ENCODE data around the gene MC5R.
A peak's percentile ranks its signal among the peaks of the same experiment; 100 is the strongest.
"Not testable (repeated sequence)": the region's sequence is repeated elsewhere in the genome, so short reads cannot be mapped to it uniquely, and the experiment has no call there.

The MC5R gene

DNA sequence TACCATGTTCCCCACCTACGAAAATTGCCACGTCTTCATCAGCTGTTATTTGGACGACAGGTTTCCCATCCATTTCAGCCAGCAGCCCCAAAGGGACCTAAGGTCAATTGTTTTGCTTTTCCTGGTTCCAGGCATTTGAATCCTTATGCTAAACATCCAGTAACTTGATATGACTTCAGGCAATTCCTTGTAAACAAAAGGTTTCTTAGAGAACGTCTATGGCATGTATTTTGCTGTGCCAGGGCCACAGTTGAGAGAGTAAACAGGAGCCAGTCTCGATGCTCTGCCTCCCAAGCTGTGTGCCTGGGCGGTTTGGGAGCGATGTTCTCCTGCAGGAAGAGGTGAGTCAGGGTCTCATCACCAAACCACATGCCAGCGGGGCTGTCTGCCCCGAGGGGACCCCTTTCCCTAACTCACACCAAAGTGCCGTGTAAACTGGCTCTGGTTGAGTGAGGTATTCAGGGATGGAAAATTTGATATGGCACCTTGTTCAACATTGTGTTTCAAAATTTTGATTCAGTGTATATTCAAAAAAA is 12.9 kb upstream of the MC5R start:
- Histone ChIP-seq H3K4me1 (peaks cover 2% of the 10 kb centered on the region; the same call in 1 of the 2 replicates), H3K27me3 (ENCODE audit: low read depth) (no peaks in the 10 kb centered on the region), H3K4me3 (no peak overlapping the region), H3K9me3 (no peaks in the 10 kb centered on the region), H3K36me3 (replicated peaks) (no peaks in the 10 kb centered on the region)
- DNase-seq (ENCODE audit: low spot score in 2 of 2) = no peak
- in situ Hi-C loops (cut with MboI; ENCODE audit: low sequenced_read_pairs) = no loop called here

- H3K9me3 ChIP-seq = no peaks in the 10 kb centered on the region
- DNase-seq (ENCODE audit: low spot score in 2 of 2) = peak; percentile 17 to 25
- in situ Hi-C loops (cut with MboI; ENCODE audit: low sequenced_read_pairs) = no loop called here
- H3K36me3 ChIP-seq (replicated peaks) = no peaks in the 10 kb centered on the region
- H3K4me3 ChIP-seq = no peak overlapping the region
- H3K27me3 ChIP-seq (ENCODE audit: low read depth) = no peaks in the 10 kb centered on the region
- H3K4me1 ChIP-seq = peaks cover 2% of the 10 kb centered on the region; the same call in 1 of the 2 replicates
Observed at GRCh38 chr18:13811993-13812392, 12.0 kb upstream of the MC5R start.

GRCh38 chr18:13813271-13813849 is 10.6 kb upstream of the MC5R start:
- DNase-seq (ENCODE audit: low spot score in 2 of 2) = peak; percentile 64 to 80
- no peaks in the 10 kb centered on the region for H3K27me3 ChIP-seq (ENCODE audit: low read depth)
- in situ Hi-C loops (cut with MboI; ENCODE audit: low sequenced_read_pairs) = no loop called here

DNA sequence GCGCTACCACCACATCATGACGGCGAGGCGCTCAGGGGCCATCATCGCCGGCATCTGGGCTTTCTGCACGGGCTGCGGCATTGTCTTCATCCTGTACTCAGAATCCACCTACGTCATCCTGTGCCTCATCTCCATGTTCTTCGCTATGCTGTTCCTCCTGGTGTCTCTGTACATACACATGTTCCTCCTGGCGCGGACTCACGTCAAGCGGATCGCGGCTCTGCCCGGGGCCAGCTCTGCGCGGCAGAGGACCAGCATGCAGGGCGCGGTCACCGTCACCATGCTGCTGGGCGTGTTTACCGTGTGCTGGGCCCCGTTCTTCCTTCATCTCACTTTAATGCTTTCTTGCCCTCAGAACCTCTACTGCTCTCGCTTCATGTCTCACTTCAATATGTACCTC is 2.3 kb downstream of the MC5R start:
- Histone ChIP-seq H3K4me3 (no peak overlapping the region), H3K27me3 (ENCODE audit: low read depth) (0 out of 2 replicates have a peak, but pooled peaks cover 3% of the 10 kb centered on the region), H3K36me3 (replicated peaks) (no peaks in the 10 kb centered on the region), H3K4me1 (no peaks in the 10 kb centered on the region), H3K9me3 (no peaks in the 10 kb centered on the region)
- no peak for DNase-seq (ENCODE audit: low spot score in 2 of 2)
- in situ Hi-C loops (cut with MboI; ENCODE audit: low sequenced_read_pairs) = no loop called here

More at GRCh38 chr18:13813271-13813849, 10.6 kb upstream of the MC5R start:
- Histone ChIP-seq H3K4me1 (peaks cover 2% of the 10 kb centered on the region; the same call in 1 of the 2 replicates), H3K36me3 (replicated peaks) (no peaks in the 10 kb centered on the region), H3K4me3 (no peak overlapping the region), H3K9me3 (no peaks in the 10 kb centered on the region)

DNA sequence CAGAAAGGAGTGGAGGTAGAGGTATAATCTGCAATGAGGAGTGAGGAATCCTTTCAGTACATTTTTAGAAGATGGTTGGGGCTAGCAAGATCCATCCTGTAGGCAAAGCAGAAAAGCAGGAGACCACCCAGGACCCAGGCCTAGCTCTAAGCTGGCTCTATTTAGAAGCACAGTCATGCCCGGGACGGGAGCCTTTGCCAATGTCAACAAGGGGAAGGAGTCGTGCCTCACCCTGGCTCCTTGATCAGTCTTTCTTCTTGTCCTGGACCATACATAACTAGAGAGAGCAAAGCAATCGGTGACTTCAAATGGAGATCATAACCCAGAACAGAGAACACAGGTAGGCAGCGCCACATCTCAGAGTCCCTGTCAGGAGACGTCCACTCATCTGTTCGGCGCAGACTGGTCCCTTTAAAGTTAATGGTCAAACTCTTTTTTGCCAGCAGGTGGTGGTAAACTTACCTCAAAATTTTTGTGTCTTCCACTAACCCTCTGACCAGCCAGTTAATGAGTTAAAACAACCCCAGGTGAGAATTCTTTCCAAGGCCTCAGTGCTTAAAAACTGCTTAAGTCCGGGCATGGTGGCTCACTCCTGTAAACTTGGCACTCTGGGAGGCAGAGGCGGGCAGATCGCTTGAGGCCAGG is 8.0 kb downstream of the MC5R start:
- H3K9me3 ChIP-seq = no peaks in the 10 kb centered on the region
- in situ Hi-C loops (cut with MboI; ENCODE audit: low sequenced_read_pairs) = no loop called here
- H3K4me1 ChIP-seq = no peaks in the 10 kb centered on the region
- DNase-seq (ENCODE audit: low spot score in 2 of 2) = peak in 1 of 2 experiments; percentile 22
- H3K4me3 ChIP-seq = no peak overlapping the region
- H3K27me3 ChIP-seq (ENCODE audit: low read depth) = no peaks in the 10 kb centered on the region
- H3K36me3 ChIP-seq (replicated peaks) = no peaks in the 10 kb centered on the region

DNA sequence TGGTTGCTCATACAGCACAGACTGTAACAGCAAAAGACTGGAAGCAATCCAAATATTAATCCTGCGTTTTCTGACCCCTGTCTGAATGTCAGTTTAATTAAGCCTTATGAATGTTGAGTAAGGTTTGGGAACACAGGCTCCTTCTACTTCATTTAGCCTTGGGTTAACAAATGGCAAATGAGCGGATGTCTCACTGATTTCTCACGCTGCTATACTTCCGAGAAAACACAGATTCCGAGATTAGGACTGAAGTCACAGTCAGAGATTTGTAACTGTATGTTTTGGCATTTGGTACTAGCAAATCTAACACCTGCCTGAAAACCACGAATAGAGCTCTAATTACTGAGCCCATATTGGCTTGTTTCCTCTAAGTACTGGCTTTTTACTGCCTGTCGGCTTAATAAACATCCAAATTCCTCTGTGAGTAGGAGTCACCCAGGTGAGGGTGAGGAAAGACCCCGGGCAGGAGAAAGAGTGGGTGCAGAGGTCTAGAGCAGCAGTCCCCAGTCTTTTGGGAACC is 10.6 kb downstream of the MC5R start:
- H3K36me3 ChIP-seq (replicated peaks) = no peaks in the 10 kb centered on the region
- H3K4me1 ChIP-seq = no peaks in the 10 kb centered on the region
- no peaks in the 10 kb centered on the region for H3K9me3 ChIP-seq
- H3K27me3 ChIP-seq (ENCODE audit: low read depth) = no peaks in the 10 kb centered on the region
- in situ Hi-C loops (cut with MboI; ENCODE audit: low sequenced_read_pairs) = no loop called here
- no peak for DNase-seq (ENCODE audit: low spot score in 2 of 2)
- H3K4me3 ChIP-seq = no peak overlapping the region

GRCh38 chr18:13835202-13835601 is 11.3 kb downstream of the MC5R start:
- H3K27me3 ChIP-seq (ENCODE audit: low read depth) = no peaks in the 10 kb centered on the region
- in situ Hi-C loops (cut with MboI; ENCODE audit: low sequenced_read_pairs) = no loop called here
- no peaks in the 10 kb centered on the region for H3K4me1 ChIP-seq
- no peak overlapping the region for H3K4me3 ChIP-seq
- DNase-seq (ENCODE audit: low spot score in 2 of 2) = no peak
- no peaks in the 10 kb centered on the region for H3K9me3 ChIP-seq
- no peaks in the 10 kb centered on the region for H3K36me3 ChIP-seq (replicated peaks)

DNA sequence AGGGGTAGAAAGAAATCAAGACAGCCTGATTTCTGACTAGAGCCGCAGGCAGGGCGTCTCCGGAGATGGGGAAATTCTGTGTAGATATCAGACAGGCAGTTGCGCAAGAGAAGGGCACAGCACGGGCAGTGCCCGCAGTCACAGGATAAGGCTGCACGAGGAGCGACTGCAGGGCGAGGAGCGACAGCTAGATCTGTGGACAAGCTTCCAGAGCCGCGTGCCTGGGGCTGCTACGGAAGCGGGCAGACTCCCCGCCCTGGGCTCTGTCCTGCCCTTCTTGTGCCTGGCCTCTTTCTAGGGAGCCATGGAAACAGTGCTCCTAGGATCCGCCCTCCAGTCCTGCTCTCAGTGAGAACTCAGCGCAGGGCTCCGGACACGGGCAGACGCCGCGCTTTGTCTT is 12.6 kb downstream of the MC5R start:
- no peaks in the 10 kb centered on the region for H3K36me3 ChIP-seq (replicated peaks)
- in situ Hi-C loops (cut with MboI; ENCODE audit: low sequenced_read_pairs) = no loop called here
- no peaks in the 10 kb centered on the region for H3K9me3 ChIP-seq
- H3K27me3 ChIP-seq (ENCODE audit: low read depth) = no peaks in the 10 kb centered on the region
- DNase-seq (ENCODE audit: low spot score in 2 of 2) = no peak
- no peak overlapping the region for H3K4me3 ChIP-seq
- H3K4me1 ChIP-seq = no peaks in the 10 kb centered on the region

- in situ Hi-C loops (cut with MboI; ENCODE audit: low sequenced_read_pairs) = no loop called here
- H3K9me3 ChIP-seq = no peaks in the 10 kb centered on the region; the same call in 1 of the 2 replicates
- H3K27me3 ChIP-seq (ENCODE audit: low read depth) = no peaks in the 10 kb centered on the region
- H3K36me3 ChIP-seq (replicated peaks) = no peaks in the 10 kb centered on the region
- H3K4me1 ChIP-seq = no peaks in the 10 kb centered on the region
- no peak for DNase-seq (ENCODE audit: low spot score in 2 of 2)
- H3K4me3 ChIP-seq = no peak overlapping the region
Observed at GRCh38 chr18:13849791-13850190, 25.8 kb downstream of the MC5R start.

DNA sequence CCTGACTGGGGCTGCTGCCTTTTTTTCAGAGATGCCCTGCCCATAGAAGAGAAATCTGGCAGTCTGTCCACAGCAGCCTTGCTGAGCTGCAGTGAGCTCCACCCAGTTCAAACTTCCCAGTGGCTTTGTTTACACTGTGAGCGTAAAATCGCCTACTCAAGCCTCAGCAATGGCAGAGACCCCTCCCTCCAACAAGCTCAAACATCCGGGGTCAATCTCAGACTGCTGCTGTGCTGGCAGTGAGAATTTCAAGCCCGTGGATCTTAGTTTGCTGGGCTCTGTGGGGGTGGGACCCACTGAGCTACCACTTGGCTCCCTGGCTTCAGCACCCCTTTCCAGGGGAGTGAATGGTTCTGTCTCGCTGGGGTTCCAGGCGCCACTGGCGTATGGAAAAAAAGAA is 38.9 kb downstream of the MC5R start:
- H3K4me1 ChIP-seq; in situ Hi-C loops (cut with MboI; ENCODE audit: low sequenced_read_pairs); H3K36me3 ChIP-seq (replicated peaks); H3K4me3 ChIP-seq; H3K27me3 ChIP-seq (ENCODE audit: low read depth); H3K9me3 ChIP-seq; DNase-seq (ENCODE audit: low spot score in 2 of 2): not testable (repeated sequence)

DNA sequence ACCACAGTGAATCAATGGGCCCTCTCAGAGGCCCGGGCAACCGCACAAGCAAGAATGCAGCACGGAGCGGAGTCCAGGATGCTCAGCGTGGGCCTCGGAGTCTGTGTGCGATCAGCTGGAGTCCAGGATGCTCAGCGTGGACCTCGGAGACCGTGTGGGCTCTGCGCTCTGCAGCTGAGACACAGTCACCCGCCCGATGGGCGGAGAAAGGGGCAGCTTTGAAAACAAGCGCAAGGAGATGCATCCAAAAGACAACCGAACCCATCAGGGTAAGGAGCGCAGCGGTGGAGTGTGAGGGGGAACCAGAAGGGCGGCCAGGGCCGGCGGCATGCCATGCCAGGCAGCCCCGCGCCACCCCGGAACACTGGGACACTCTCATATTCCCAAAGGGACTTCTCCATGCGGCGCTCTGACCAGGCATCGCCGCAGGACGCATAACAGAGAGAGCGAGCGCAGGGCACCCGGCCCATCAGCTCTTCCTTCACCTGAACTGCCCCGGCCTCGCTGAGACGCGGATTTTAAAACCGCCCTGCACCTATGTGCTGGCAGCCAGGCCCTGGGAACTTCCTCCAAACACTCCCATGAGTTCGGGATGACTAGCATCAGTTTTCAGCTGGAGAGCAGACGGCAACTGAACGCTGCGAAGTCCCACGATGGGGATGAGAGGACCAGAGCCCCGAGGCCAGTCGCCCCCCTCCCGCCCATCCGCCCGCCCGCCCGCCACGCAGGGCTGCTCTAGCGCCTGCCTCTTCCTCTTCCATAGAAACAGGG is 44.7 kb downstream of the MC5R start:
- Histone ChIP-seq H3K36me3 (replicated peaks) (no peaks in the 10 kb centered on the region), H3K4me1 (no peaks in the 10 kb centered on the region), H3K27me3 (ENCODE audit: low read depth) (0 out of 2 replicates have a peak, but pooled peaks cover 3% of the 10 kb centered on the region), H3K9me3 (no peaks in the 10 kb centered on the region), H3K4me3 (no peak overlapping the region)
- in situ Hi-C loops (cut with MboI; ENCODE audit: low sequenced_read_pairs) = no loop called here
- no peak for DNase-seq (ENCODE audit: low spot score in 2 of 2)

- H3K27me3 ChIP-seq (ENCODE audit: low read depth) = 0 out of 2 replicates have a peak, but pooled peaks cover 3% of the 10 kb centered on the region
- H3K4me1 ChIP-seq = no peaks in the 10 kb centered on the region
- in situ Hi-C loops (cut with MboI; ENCODE audit: low sequenced_read_pairs) = no loop called here
- H3K9me3 ChIP-seq = no peaks in the 10 kb centered on the region
- no peak for DNase-seq (ENCODE audit: low spot score in 2 of 2)
- no peaks in the 10 kb centered on the region for H3K36me3 ChIP-seq (replicated peaks)
- H3K4me3 ChIP-seq = no peak overlapping the region
Observed at GRCh38 chr18:13871701-13872100, 47.8 kb downstream of the MC5R start.

DNA sequence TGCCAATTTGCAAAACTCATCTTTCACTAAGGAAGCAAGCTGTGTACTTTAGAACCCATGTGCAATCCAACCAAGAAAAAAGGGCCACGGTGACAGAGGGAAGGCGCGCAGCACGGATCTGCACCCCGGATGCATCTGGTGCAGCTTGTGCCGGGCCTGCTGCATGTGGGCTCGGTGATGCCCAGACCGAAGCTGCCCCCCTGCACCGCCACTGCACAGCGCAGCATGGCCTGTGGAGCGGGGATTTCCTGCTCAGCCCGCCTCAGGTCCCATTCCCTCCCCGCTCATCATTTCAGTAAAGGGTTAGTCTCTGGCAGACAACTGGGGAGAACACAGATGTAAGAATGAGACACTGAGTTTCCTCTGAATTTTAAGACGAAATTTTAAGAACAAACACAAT is 48.4 kb downstream of the MC5R start:
- in situ Hi-C loops (cut with MboI; ENCODE audit: low sequenced_read_pairs) = no loop called here
- DNase-seq (ENCODE audit: low spot score in 2 of 2) = no peak
- Histone ChIP-seq H3K4me1 (no peaks in the 10 kb centered on the region), H3K36me3 (replicated peaks) (no peaks in the 10 kb centered on the region), H3K9me3 (no peaks in the 10 kb centered on the region), H3K27me3 (ENCODE audit: low read depth) (0 out of 2 replicates have a peak, but pooled peaks cover 3% of the 10 kb centered on the region), H3K4me3 (no peak overlapping the region)

- no peaks in the 10 kb centered on the region for H3K36me3 ChIP-seq (replicated peaks)
- no peak overlapping the region for H3K4me3 ChIP-seq
- H3K9me3 ChIP-seq = no peaks in the 10 kb centered on the region
- 0 out of 2 replicates have a peak, but pooled peaks cover 1% of the 10 kb centered on the region for H3K27me3 ChIP-seq (ENCODE audit: low read depth)
- DNase-seq (ENCODE audit: low spot score in 2 of 2) = no peak
- H3K4me1 ChIP-seq = no peaks in the 10 kb centered on the region
- in situ Hi-C loops (cut with MboI; ENCODE audit: low sequenced_read_pairs) = no loop called here
Observed at GRCh38 chr18:13872932-13873331, 49.0 kb downstream of the MC5R start.

Data from HAP-1 (cell line).